CD4-positive, alpha-beta T cell (primary cell): ENCODE data around the gene DDX24. TPM values are rescaled to one million over a fixed set of nuclear protein-coding genes. Genes with fewer than 3 reads are reported as not detected.

Experiments used
- ATAC-seq: fragments of 200-7000 bp; cut with Tn5 transposase; one replicate; pipeline ENCODE4 v1.10.0; 2022; ENCODE audit warnings: mild to moderate bottlenecking; ENCODE audit not compliant: poor library complexity
- CTCF ChIA-PET: fragments of 350-600 bp; sonication (Branson Sonifier 250); formaldehyde crosslinking; loops from one replicate; lab custom pipeline; 2021; ENCODE audit warnings: antibody characterized with exemption, inconsistent platforms; lab: Charles Lee
- POLR2A ChIA-PET: fragments of 350-600 bp; sonication (Branson Sonifier 250); formaldehyde crosslinking; loops from one replicate; lab custom pipeline; 2021; ENCODE audit warnings: antibody characterized with exemption, inconsistent platforms; lab: Charles Lee
- DNase-seq, 14 experiments: peaks; one replicate each; pipeline ENCODE4 v3.0.0-alpha.2; 2013 to 2020; ENCODE audit warnings: mixed read lengths in 2 of 14
- H3K27ac ChIP-seq, 2 donors: one replicate each; pipeline versions ENCODE4 v1.5.1 to v1.7.0; 2013; ENCODE audit warnings: low read length in 2 of 2, low read depth in 1 of 2, mild to moderate bottlenecking in 1 of 2
- H3K27me3 ChIP-seq, 2 experiments: 1 replicate in 1 of 2; 2 replicates in 1 of 2; pipeline versions ENCODE4 v1.6.1 to v1.7.0; 2013; ENCODE audit warnings: low read length in 2 of 2, control low read depth in 1 of 2, mild to moderate bottlenecking in 1 of 2, moderate library complexity in 1 of 2; ENCODE audit not compliant: insufficient read depth in 2 of 2, control insufficient read depth in 1 of 2
- H3K36me3 ChIP-seq: one replicate; pipeline ENCODE4 v1.6.1; 2013; ENCODE audit warnings: low read length, control low read depth; ENCODE audit not compliant: insufficient read depth
- H3K4me1 ChIP-seq: one replicate; pipeline ENCODE4 v1.6.1; 2013; ENCODE audit warnings: low read length, control low read depth; ENCODE audit not compliant: insufficient read depth
- H3K4me3 ChIP-seq: one replicate; pipeline ENCODE4 v1.5.1; 2013; ENCODE audit warnings: mild to moderate bottlenecking, low read length, moderate library complexity
- H3K9me3 ChIP-seq, 2 experiments: 1 replicate in 1 of 2; 2 replicates in 1 of 2; pipeline versions ENCODE4 v1.6.1 to v1.7.0; 2013; ENCODE audit warnings: low read length in 2 of 2, mild to moderate bottlenecking in 2 of 2, control low read depth in 1 of 2, moderate library complexity in 1 of 2; ENCODE audit not compliant: control insufficient read depth in 1 of 2, insufficient read depth in 1 of 2
- H3K27ac Mint-ChIP-seq: one replicate; pipeline ENCODE4 v1.8.0; 2020; ENCODE audit warnings: mixed read lengths
- H3K27me3 Mint-ChIP-seq: one replicate; pipeline ENCODE4 v1.8.0; 2021; ENCODE audit warnings: mixed read lengths
- H3K36me3 Mint-ChIP-seq: one replicate; pipeline ENCODE4 v1.8.0; 2021; ENCODE audit warnings: low read depth, mixed read lengths
- H3K4me1 Mint-ChIP-seq: one replicate; pipeline ENCODE4 v1.8.0; 2021; ENCODE audit warnings: low read depth, mixed read lengths
- H3K4me3 Mint-ChIP-seq: one replicate; pipeline ENCODE4 v1.8.0; 2020; ENCODE audit warnings: mild to moderate bottlenecking, mixed read lengths
- H3K9me3 Mint-ChIP-seq: one replicate; pipeline ENCODE4 v1.8.0; 2020; ENCODE audit warnings: mixed read lengths
- CTCF ChIP-seq: fragments of 200-600 bp; IDR thresholded peaks from one replicate; pipeline ENCODE4 v1.8.0; 2022; ENCODE audit warnings: antibody characterized with exemption, mild to moderate bottlenecking
- intact Hi-C, 2 experiments: fragments of 100-400 bp; cut with DNase I in 1 of 2; cut with micrococcal nuclease in 1 of 2; formaldehyde crosslinking; loops; one replicate each; pipeline versions ENCODE4 v1.15.1 to v1.9.0; 2023 to 2025; cut with DNase I, micrococcal nuclease
- total RNA-seq, 174 experiments: library from RNA in 2 of 174; stranded (reverse) in 2 of 174; gene quantifications; one replicate each; pipeline ENCODE4 v1.2.3 and lab custom pipeline; 2021 to 2026

DDX24 gene
- total RNA-seq, 2 experiments from 2014 or later: 678 to 711 TPM

GRCh38 chr14:94126800-94127199 lies 45.8 kb upstream of the DDX24 start:
- no peak for TF ChIP-seq CTCF
- no peak for ATAC-seq
- Histone ChIP-seq H3K36me3 (no peaks in the 10 kb centered on the region), H3K4me3 (no peak overlapping the region), H3K9me3 (peaks cover 0 to 5% of the 10 kb centered on the region in 2 experiments), H3K27me3 (no peaks in the 10 kb centered on the region), H3K27ac (no peak overlapping the region), H3K4me1 (peaks cover 18% of the 10 kb centered on the region)
- intact Hi-C loops: no loop called here
- DNase-seq: no peak
- Mint-ChIP-seq H3K9me3 (no peaks in the 10 kb centered on the region), H3K27ac (no peak overlapping the region), H3K27me3 (no peaks in the 10 kb centered on the region), H3K4me1 (peaks cover 20% of the 10 kb centered on the region), H3K4me3 (no peak overlapping the region), H3K36me3 (peaks cover 4% of the 10 kb centered on the region)
- CTCF ChIA-PET: no interaction called here
- POLR2A ChIA-PET: no interaction called here

- no peak overlapping the region for H3K27ac Mint-ChIP-seq
- H3K9me3 ChIP-seq: peaks cover under 1 to 8% of the 10 kb centered on the region in 2 experiments
- H3K27me3 Mint-ChIP-seq: no peaks in the 10 kb centered on the region
- peaks cover 20% of the 10 kb centered on the region for H3K4me1 Mint-ChIP-seq
- no peak overlapping the region for H3K4me3 Mint-ChIP-seq
- no peak overlapping the region for H3K27ac ChIP-seq
- ATAC-seq: no peak
- H3K27me3 ChIP-seq: no peaks in the 10 kb centered on the region
- intact Hi-C loops: no loop called here
- H3K4me1 ChIP-seq: peaks cover 18% of the 10 kb centered on the region
- H3K4me3 ChIP-seq: no peak overlapping the region
- H3K9me3 Mint-ChIP-seq: no peaks in the 10 kb centered on the region
- H3K36me3 ChIP-seq: no peaks in the 10 kb centered on the region
- ChIA-PET POLR2A (no interaction called here), CTCF (no interaction called here)
- no peak for TF ChIP-seq CTCF
- peak in 1 of 14 experiments; percentile 17 for DNase-seq
- H3K36me3 Mint-ChIP-seq: peaks cover 4% of the 10 kb centered on the region
These were observed 45.3 kb upstream of the DDX24 start for GRCh38 chr14:94126419-94126677.

- intact Hi-C loops: no loop called here
- no peak overlapping the region for H3K4me3 ChIP-seq
- POLR2A ChIA-PET: interaction anchor here (2.3 kb wide), 1 partner anchor 44 kb away, joined by 6 read pairs; the partner anchor contains the start of genes DDX24 and IFI27L1
- TF ChIP-seq CTCF: no peak
- Mint-ChIP-seq H3K36me3 (peaks cover 9% of the 10 kb centered on the region), H3K27ac (no peak overlapping the region), H3K27me3 (peaks cover 2% of the 10 kb centered on the region), H3K4me1 (peaks cover 20% of the 10 kb centered on the region), H3K9me3 (peaks cover 5% of the 10 kb centered on the region), H3K4me3 (no peak overlapping the region)
- H3K27me3 ChIP-seq: no peaks in the 10 kb centered on the region
- no peak for ATAC-seq
- H3K36me3 ChIP-seq: no peaks in the 10 kb centered on the region
- DNase-seq: peak in 1 of 14 experiments; percentile 8
- CTCF ChIA-PET: no interaction called here
- H3K9me3 ChIP-seq: peaks cover 6 to 9% of the 10 kb centered on the region in 2 experiments
- peaks cover 18% of the 10 kb centered on the region for H3K4me1 ChIP-seq
- H3K27ac ChIP-seq: no peak overlapping the region
These were observed 44.8 kb upstream of the DDX24 start for GRCh38 chr14:94125659-94126418.
